Nucleus accumbens (tissue), 56 donors: ENCODE data around the gene BABAM2.
A peak's percentile ranks its signal among the peaks of the same experiment; 100 is the strongest.

ENCODE experiments used
- DNase-seq, 56 donors: peaks; one replicate each; lab custom pipeline; 2025; lab: John Stamatoyannopoulos, UW

BABAM2 gene

GRCh38 chr2:27940090-27940671 lies 49.7 kb downstream of the BABAM2 start:
- DNase-seq: no peak

- no peak for DNase-seq
These were observed 50.5 kb downstream of the BABAM2 start for GRCh38 chr2:27940982-27941381.

GRCh38 chr2:27942612-27943547 lies 52.4 kb downstream of the BABAM2 start:
- DNase-seq: no peak

GRCh38 chr2:27946530-27947060 lies 56.1 kb downstream of the BABAM2 start:
- DNase-seq: no peak

GRCh38 chr2:27952070-27952469 lies 61.5 kb downstream of the BABAM2 start:
- no peak for DNase-seq

GRCh38 chr2:27953077-27953476 lies 62.5 kb downstream of the BABAM2 start:
- no peak for DNase-seq

- DNase-seq: no peak
These were observed 63.7 kb downstream of the BABAM2 start for GRCh38 chr2:27954221-27954673.

- peak in 2 of 56 donors; percentile 28 to 41 for DNase-seq
These were observed 64.3 kb downstream of the BABAM2 start for GRCh38 chr2:27954771-27955383.

GRCh38 chr2:27955384-27956161 lies 65.0 kb downstream of the BABAM2 start:
- DNase-seq: no peak

- DNase-seq: no peak
These were observed 66.4 kb downstream of the BABAM2 start for GRCh38 chr2:27956888-27957287.

- DNase-seq: no peak
These were observed 68.3 kb downstream of the BABAM2 start for GRCh38 chr2:27958711-27959378.

GRCh38 chr2:27959496-27959895 lies 69.0 kb downstream of the BABAM2 start:
- peak in 3 of 56 donors; percentile 2 to 16 (median 3) for DNase-seq

GRCh38 chr2:27960237-27960912 lies 69.8 kb downstream of the BABAM2 start:
- no peak for DNase-seq

- no peak for DNase-seq
These were observed 71.5 kb downstream of the BABAM2 start for GRCh38 chr2:27962006-27962405.

- no peak for DNase-seq
These were observed 72.9 kb downstream of the BABAM2 start for GRCh38 chr2:27963472-27963871.

- DNase-seq: no peak
These were observed 73.5 kb downstream of the BABAM2 start for GRCh38 chr2:27964067-27964466.

- DNase-seq: no peak
These were observed 75.3 kb downstream of the BABAM2 start for GRCh38 chr2:27965841-27966240.

- DNase-seq: no peak
These were observed 75.9 kb downstream of the BABAM2 start for GRCh38 chr2:27966466-27966865.

- DNase-seq: no peak
These were observed 76.5 kb downstream of the BABAM2 start for GRCh38 chr2:27967076-27967475.
